Esophagus squamous epithelium (tissue), 5 donors: ENCODE results near the gene DNAH3. TPM values are rescaled to one million over a fixed set of nuclear protein-coding genes. Genes with fewer than 3 reads are reported as not detected.

ENCODE experiments used
- DNase-seq: peaks from one replicate; lab custom pipeline; 2025; lab: John Stamatoyannopoulos, UW
- H3K27ac ChIP-seq, 4 donors: fragments of 200-600 bp; sonication (generic); one replicate each; pipeline ENCODE4 v1.5.1; 2016 to 2019; ENCODE audit warnings: mild to moderate bottlenecking in 1 of 4
- H3K27me3 ChIP-seq, 4 donors: fragments of 200-600 bp; sonication (generic); 1 replicate in 3 of 4; 2 replicates in 1 of 4; pipeline versions ENCODE4 v1.5.1 to v1.6.0; 2017 to 2021; ENCODE audit warnings: antibody characterized with exemption in 1 of 4
- H3K36me3 ChIP-seq, 3 donors: fragments of 200-600 bp; sonication (generic); one replicate each; pipeline ENCODE4 v1.5.1; 2016 to 2019
- H3K4me1 ChIP-seq, 3 donors: fragments of 200-600 bp; sonication (generic); one replicate each; pipeline ENCODE4 v1.5.1; 2017 to 2019
- H3K4me3 ChIP-seq, 4 donors: fragments of 200-600 bp; sonication (generic); 1 replicate in 3 of 4; 2 replicates in 1 of 4; pipeline ENCODE4 v1.5.1; 2016 to 2019; ENCODE audit warnings: mild to moderate bottlenecking in 2 of 4, moderate library complexity in 1 of 4
- H3K9me3 ChIP-seq, 3 donors: fragments of 200-600 bp; sonication (generic); one replicate each; pipeline ENCODE4 v1.5.1; 2016 to 2019
- POLR2A ChIP-seq, 4 donors: fragments of 450-650 bp; IDR thresholded peaks; one replicate each; pipeline ENCODE4 v1.6.1; 2017; ENCODE audit warnings: antibody characterized with exemption in 4 of 4, mild to moderate bottlenecking in 4 of 4, moderate library complexity in 3 of 4
- WGBS, 2 donors: methylation state at CpG; one replicate each; pipeline ENCODE4 v1.1.5; 2018; 5-methylcytosine and 5-hydroxymethylcytosine counted together
- intact Hi-C: fragments of 100-400 bp; cut with DNase I; formaldehyde crosslinking; loops from one replicate; pipeline ENCODE4 v1.15.0; 2022
- total RNA-seq, 4 donors: library from RNA; depleted of rRNA; stranded (reverse); fragments of >200 nt; gene quantifications; one replicate each; pipeline ENCODE4 v1.1.0, GENCODE V29; 2016
- TF ChIP-seq, protein P1 (sequence below), 6 experiments: fragments of 450-650 bp in 4 of 6; fragments of 200-600 bp in 2 of 6; sonication (generic) in 2 of 6; IDR thresholded peaks; one replicate each; pipeline ENCODE4 v1.5.1; 2016 to 2019; ENCODE audit warnings: antibody characterized with exemption in 6 of 6, mild to moderate bottlenecking in 4 of 6, moderate library complexity in 4 of 6
- donor health status: DM: yes; HTN: yes; CAD: no.

Gene DNAH3
- total RNA-seq, 4 donors from 2014 or later, result 0.57 TPM; not detected in 2

DNA sequence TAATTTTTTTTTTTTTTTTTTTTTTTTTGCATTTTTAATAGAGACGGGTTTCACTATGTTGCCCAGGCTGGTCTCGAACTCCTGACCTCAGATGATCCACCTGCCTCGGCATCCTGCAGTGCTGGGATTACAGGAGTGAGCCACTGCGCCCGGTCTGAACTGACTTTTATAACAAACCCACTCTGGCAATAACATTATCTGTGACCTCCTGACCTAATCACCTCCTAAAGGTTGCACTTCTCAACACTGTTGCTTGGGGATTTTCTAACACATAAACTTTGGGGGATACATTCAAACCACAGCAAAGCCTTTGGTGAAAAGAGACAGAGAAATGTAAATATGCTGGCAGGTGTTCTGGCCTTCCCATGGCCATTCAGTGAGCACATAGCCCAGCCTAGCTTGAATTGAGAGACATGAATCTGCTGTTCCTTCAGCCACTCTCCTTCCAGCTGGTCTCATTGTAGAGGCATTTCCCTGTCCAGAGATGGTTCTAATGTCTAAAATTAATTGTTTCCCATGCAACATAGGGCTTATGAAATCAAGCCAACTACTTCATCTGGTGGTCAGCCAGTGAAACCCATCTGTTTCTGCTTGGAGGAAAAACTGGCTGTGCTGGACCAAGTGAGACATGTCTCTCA lies 221.8 kb downstream of the DNAH3 start:
- no peaks in the 10 kb centered on the region for H3K4me1 ChIP-seq
- peaks cover 0 to 17% (median 0%) of the 10 kb centered on the region in 3 donors for H3K36me3 ChIP-seq
- TF ChIP-seq POLR2A (IDR thresholded peaks at IDR 0.05), result no peak
- TF ChIP-seq, protein P1, sequence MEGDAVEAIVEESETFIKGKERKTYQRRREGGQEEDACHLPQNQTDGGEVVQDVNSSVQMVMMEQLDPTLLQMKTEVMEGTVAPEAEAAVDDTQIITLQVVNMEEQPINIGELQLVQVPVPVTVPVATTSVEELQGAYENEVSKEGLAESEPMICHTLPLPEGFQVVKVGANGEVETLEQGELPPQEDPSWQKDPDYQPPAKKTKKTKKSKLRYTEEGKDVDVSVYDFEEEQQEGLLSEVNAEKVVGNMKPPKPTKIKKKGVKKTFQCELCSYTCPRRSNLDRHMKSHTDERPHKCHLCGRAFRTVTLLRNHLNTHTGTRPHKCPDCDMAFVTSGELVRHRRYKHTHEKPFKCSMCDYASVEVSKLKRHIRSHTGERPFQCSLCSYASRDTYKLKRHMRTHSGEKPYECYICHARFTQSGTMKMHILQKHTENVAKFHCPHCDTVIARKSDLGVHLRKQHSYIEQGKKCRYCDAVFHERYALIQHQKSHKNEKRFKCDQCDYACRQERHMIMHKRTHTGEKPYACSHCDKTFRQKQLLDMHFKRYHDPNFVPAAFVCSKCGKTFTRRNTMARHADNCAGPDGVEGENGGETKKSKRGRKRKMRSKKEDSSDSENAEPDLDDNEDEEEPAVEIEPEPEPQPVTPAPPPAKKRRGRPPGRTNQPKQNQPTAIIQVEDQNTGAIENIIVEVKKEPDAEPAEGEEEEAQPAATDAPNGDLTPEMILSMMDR (IDR thresholded peaks at IDR 0.05), result no peak
- H3K27ac ChIP-seq, result no peak overlapping the region
- DNase-seq, result no peak
- H3K9me3 ChIP-seq, result no peaks in the 10 kb centered on the region
- H3K27me3 ChIP-seq, result no peaks in the 10 kb centered on the region
- 67 to 100% methylated on average over 1 to 4 of the region's 5 CpGs for WGBS, 2 donors
- intact Hi-C loops, result no loop called here
- H3K4me3 ChIP-seq, result no peak overlapping the region

DNA sequence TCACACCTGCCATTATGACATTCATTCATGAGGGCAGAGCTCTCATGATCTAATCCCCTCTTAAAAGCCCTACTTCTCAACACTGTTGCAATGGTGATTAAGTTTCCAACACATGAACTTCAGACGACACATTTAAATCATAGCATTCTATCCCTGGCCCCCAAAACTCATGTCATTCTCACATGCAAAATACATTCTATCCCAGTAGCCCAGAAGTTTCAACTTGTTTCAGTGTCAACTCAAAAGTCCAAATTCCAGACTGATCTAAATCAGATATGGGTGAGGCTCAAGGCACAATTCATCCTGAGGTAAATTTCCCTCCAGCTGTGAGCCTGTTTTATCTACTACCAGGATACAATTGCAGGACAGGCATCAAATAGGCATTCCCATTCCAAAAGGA lies 224.9 kb downstream of the DNAH3 start:
- intact Hi-C loops, result no loop called here
- TF ChIP-seq POLR2A (IDR thresholded peaks at IDR 0.05), result no peak
- TF ChIP-seq, protein P1 (IDR thresholded peaks at IDR 0.05), result no peak
- no peak overlapping the region for H3K27ac ChIP-seq
- H3K9me3 ChIP-seq, result no peaks in the 10 kb centered on the region
- H3K36me3 ChIP-seq, result peaks cover 0 to 28% (median 0%) of the 10 kb centered on the region in 3 donors
- DNase-seq, result no peak
- no peaks in the 10 kb centered on the region for H3K27me3 ChIP-seq
- no peak overlapping the region for H3K4me3 ChIP-seq
- no peaks in the 10 kb centered on the region for H3K4me1 ChIP-seq
- 94 to 100% methylated on average over 1 of the region's 1 CpG for WGBS, 2 donors

DNA sequence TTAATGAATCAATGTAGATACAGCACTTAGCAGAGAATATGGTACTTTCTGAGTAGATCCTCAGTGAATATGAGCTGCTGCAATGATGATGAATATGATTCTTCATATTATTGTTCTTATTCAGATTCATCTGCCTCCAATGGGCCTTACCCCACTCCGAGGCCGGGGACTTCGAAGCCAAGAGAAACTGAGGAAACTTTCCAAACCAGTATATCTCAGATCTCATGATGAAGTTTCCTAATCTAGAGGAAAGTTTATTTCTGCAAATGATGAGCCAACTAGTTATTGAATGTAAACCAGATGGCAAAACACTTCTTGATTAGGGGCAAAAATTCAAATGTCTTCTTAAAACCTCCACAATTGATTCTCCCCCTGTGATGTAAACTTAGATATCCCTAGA lies 226.8 kb downstream of the DNAH3 start:
- no peak overlapping the region for H3K27ac ChIP-seq
- H3K9me3 ChIP-seq, result no peaks in the 10 kb centered on the region
- no peak overlapping the region for H3K4me3 ChIP-seq
- peaks cover 0 to 28% (median 0%) of the 10 kb centered on the region in 3 donors for H3K36me3 ChIP-seq
- DNase-seq, result no peak
- no peaks in the 10 kb centered on the region for H3K27me3 ChIP-seq
- intact Hi-C loops, result no loop called here
- WGBS, 2 donors, result 73 to 94% methylated on average over 3 of the region's 3 CpGs
- TF ChIP-seq, protein P1 (IDR thresholded peaks at IDR 0.05), result no peak
- TF ChIP-seq POLR2A (IDR thresholded peaks at IDR 0.05), result no peak
- no peaks in the 10 kb centered on the region for H3K4me1 ChIP-seq

DNA sequence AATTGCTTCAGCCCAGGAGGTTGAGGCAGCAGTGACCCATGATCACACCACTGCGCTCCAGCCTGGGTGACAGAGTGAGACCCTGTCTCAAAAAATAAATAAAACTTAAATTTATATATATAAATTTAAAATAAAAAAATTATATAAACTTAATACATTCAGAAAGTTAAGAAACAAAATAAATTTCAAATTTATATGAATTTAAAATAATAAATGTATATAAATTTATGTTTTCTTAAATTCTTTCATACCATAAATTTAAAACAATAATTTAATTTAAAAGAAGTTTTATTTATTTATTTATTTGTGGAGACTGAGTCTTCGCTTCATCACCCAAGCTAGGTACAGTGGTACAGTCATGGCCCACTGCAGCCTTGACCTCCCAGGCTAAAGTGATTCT lies 229.8 kb downstream of the DNAH3 start:
- Histone ChIP-seq H3K36me3 (peaks cover 0 to 33% (median 0%) of the 10 kb centered on the region in 3 donors), H3K27me3 (no peaks in the 10 kb centered on the region), H3K9me3 (no peaks in the 10 kb centered on the region), H3K27ac (no peak overlapping the region), H3K4me3 (no peak overlapping the region), H3K4me1 (peaks cover 0 to 2% (median 0%) of the 10 kb centered on the region in 3 donors)
- intact Hi-C loops, result no loop called here
- TF ChIP-seq, protein P1 (IDR thresholded peaks at IDR 0.05), result no peak
- TF ChIP-seq POLR2A (IDR thresholded peaks at IDR 0.05), result no peak
- DNase-seq, result no peak
- WGBS, 2 donors, result 98 to 100% methylated on average over 2 of the region's 2 CpGs

DNA sequence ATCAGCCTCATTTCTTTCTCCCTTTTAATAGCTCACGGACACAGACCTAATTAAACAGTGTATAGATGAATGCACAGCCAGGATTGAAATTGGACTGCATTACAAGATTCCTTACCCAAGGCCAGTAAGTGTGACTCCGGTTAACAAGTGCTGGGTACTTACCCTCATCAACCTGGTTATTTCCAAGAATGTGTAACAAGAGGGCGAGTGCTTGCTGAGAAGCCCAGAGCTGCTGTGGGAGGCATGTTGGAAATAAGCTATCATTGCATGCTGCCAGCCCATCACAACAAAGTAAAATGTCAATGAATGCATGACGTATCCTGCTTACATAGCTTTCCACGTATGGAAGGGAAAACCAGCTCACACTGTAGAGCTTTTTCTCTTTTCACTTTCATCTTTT lies 230.6 kb downstream of the DNAH3 start:
- peaks cover 0 to 26% (median 0%) of the 10 kb centered on the region in 3 donors for H3K36me3 ChIP-seq

More for the DNA sequence above, 230.6 kb downstream of the DNAH3 start:
- no peaks in the 10 kb centered on the region for H3K9me3 ChIP-seq
- intact Hi-C loops, result no loop called here
- 82 to 84% methylated on average over 5 of the region's 5 CpGs for WGBS, 2 donors
- no peak for DNase-seq
- H3K4me3 ChIP-seq, result no peak overlapping the region
- H3K27me3 ChIP-seq, result no peaks in the 10 kb centered on the region
- H3K27ac ChIP-seq, result no peak overlapping the region
- peaks cover 0 to 2% (median 0%) of the 10 kb centered on the region in 3 donors for H3K4me1 ChIP-seq
- TF ChIP-seq, protein P1 (IDR thresholded peaks at IDR 0.05), result no peak
- no peak for TF ChIP-seq POLR2A (IDR thresholded peaks at IDR 0.05)
